Stimulated activated CD8-positive, alpha-beta memory T cell treated with anti-CD3 and anti-CD28 coated beads, Interleukin-12 subunit alpha, Interleukin-12 subunit beta, amount 100 ng/mL, for 1 hour (primary cell): ENCODE results near the gene SMURF1.

ENCODE experiments used
- DNase-seq: peaks from one replicate; pipeline ENCODE4 v3.0.0-alpha.2; 2020; ENCODE audit warnings: low read depth

SMURF1 gene

DNA sequence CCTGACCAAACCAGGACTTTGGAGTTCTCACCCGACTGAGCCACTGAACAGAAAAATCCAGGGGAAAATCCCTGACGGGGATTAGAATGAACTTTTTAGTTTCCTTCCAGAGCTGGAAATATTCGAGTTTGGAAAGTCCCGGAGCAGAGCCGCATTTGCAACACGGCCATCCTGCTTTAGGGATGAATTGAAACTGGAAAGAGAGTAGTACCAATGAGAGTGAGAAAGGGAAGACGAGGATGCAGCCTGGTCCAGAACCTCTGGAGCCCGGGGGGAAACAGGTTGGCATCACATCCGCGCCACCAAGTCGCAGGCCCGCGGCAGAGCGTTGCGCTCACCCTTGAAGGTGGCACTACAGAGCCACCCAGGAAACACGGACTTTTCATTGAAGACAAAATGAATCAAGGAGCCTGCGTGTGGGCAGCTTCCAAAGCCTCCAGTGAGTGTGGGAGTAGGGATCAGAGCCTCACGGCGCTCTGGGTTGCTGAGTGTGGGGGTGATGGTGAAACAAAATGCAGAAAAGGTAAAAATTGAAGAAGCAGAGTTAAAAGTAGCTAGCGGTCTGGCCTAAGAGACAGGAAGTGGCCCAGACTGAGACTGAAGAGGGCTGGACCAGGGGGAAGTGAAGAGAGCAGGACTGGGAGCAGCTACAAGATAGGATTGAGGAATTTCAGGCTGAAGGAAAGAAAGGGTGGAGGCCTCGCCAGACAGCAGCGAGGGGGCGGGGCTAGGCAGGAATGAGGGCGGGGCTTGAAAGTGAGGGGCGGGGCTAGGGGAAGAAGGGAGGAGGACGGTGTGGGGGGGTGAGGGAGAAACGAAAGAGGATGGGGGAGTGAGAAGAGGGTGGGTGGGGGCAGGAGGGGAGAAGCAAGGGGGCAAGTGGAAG is 1.8 kb downstream of the SMURF1 start:
- DNase-seq, result peak; percentile 47

DNA sequence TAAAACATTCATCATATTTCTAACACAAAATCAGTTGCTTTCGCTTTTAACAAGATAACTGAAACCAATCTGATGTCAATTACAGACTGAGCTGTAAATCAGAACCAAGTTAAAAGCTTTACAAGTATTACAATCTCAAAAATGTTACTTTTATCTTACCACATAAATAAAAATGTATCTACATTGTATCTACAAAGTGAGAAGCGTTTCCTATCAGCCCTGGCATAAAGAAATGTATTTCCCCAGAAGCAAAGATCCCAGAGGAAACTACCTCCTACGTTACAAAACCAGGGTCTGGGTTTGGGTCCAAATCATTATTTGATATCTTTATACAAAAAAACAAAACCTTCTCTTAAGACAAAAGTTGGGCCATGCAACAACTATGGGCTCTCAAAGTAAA is 2.6 kb downstream of the SMURF1 start:
- DNase-seq, result no peak

DNA sequence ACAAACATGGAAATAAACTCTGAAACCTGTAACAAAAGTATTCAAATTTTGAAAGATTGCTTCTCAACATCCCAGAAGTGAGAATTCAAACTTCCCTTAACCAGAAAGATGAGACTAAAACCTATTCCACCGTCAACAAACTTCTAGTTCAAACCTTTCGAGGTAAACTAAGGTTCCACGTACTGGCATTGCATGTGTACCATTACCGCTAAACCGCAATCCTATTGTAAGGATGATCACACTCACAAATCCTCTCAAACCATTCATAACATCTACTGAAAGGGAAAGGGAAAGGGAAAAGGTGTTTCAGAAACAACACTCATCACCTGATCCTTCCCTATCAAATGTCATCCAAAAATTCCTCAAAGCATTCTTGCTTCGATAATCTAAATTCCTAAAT is 3.1 kb downstream of the SMURF1 start:
- no peak for DNase-seq

DNA sequence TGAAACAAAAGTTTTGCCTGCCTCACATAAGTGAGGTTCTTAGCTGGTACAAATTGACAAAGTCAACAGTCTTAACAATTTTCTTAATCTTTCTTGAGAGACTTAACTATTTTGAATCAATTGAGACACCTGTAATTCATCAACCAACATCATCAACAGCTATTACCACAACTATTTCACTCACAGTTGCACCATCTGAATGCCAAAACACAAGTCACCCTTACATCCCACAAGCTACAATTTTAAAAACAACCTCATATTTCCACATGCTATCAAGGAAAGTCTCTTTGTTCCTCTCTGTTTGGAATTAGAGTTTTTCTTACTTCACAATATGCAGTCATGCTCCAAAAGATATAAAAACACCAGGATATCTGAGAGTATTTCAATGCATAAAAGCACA is 4.9 kb downstream of the SMURF1 start:
- DNase-seq, result no peak

DNA sequence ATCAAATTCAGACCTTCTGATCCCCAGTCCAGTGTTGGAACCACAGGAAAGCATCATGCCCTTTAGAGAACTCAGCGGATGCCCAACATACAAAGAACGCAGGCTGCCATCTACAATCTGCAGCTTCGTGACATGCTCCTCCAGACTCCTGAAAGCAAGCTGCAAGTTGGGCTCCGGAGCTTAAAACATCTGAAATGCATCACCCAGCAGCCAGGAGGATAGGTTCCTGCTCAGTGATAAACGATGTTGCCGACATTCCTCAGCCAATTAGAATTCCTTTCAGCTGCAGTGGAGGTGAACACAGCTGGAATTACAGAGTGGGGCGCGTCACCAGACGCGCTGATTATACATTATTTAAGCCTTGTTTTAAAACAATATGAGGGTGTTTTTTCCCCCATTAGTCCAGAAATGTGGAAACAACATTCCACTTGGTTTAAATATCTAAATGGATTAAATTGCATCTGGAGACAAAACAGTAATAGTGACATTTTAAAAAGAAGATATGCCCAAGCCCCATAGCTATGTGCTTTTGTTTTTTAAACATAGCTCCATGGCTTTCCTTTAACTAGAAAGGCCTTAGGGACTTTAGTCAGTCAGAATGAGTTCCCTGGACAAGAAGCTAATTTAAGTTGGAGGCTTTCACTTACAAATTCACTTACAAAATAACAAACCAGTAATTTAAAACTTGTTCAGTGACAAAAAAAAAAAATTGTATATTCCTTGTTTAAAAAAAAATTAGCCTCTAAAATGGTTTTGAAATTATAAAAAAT is 6.3 kb downstream of the SMURF1 start:
- no peak for DNase-seq

DNA sequence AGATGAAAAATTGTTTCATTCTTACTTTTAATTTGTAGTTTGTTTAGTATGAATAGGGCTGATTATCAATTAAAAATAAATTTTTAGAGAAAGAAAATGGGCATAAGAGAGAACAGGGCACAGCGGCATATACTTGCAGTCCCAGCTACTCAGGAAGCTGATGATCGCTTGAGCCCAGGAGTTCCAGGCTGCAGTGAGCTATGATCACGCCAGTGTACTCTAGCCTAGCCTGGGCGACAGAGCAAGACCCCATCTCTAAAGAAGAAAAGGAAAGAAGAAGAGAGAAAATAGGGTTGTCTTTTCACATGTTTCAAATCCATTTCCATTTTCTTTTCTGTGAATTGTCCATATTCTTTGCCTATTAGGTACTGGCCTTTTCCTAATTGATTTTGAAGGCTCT is 8.0 kb downstream of the SMURF1 start:
- no peak for DNase-seq

DNA sequence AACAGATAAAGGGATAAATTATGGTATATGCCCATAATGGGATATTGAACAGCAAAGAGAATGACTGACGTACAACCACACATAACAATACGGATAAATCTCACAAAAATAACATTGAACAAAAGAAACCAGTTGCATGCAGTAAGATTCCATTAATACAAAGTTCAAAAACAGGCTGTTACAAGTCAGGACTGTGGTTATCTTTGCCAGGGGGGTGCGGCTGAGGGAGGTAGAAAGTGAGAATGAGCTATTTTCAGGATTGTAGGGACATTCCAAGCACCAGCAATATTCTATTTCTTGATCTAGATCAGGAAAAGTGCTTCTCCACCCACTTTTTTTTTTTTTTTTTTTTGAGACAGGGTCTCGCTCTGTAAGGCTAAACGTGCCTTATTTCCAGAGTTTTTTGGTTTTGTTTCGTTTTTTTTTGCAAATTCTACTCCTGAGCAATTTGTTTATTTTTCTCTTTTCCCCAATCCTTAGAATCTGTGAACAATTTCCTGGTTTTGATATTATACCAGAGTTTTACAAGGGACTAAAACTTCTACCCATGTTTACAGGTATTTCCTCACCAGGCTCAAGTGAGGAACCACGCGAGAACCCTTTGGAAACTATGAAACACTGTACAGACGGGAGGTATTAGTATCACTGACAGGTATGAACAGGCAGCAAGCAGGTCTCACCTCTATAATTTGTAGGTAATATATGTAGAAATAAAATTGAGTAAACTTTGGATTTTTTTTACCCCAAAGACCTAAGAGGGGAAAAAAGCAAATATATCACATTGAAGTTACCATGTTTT is 9.9 kb downstream of the SMURF1 start:
- DNase-seq, result no peak

DNA sequence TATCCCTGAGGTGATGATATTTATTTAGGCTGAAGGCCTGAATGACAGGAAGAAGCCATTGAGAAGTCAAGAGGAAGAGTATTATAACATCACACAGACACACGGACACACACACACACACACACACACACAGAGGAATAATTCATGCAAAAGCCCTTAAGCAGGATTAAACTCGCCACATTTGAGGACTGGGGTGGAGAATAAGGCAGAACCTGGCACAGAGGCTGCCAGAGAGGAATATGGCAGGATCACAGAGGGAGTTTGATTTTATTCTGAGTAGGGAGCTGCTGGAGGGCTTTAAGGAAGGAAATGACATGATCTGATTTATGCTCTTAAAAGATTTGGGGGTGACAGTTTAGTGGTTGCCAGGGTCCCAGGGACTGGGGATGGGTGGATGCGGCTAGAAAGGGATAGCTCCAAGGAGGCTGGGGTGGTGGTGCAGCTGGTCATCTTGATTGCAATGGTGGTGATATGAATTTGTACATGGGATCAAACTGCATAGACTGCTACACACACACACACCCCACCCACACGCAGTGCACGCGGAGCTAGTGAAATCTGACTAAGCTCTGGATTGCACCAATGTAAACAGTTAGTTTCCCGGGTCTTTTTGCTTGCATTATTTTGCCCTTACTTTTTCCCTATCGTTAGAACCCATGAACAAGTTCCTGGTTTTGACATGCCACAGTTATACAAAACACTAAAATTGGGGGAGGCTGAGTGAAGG is 11.2 kb downstream of the SMURF1 start:
- DNase-seq, result no peak

DNA sequence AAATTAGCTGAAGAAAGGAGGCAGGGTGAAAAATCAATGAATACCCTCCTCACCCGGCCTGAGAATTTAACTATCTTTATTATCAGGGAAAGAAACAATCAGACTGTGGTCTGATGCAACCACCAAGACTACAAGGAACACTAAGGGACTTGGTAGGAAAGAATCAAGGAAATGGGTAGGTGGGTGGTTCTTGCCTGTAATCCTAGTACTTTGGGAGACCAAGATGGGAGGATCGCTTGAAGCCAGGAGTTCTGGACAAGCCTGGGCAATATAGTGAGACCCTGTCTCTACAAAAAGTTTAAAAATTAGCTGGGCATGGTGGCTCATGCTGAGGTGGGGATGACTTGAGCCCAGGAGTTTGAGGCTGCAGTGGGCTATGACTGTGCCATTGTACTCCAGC is 12.6 kb downstream of the SMURF1 start:
- no peak for DNase-seq

DNA sequence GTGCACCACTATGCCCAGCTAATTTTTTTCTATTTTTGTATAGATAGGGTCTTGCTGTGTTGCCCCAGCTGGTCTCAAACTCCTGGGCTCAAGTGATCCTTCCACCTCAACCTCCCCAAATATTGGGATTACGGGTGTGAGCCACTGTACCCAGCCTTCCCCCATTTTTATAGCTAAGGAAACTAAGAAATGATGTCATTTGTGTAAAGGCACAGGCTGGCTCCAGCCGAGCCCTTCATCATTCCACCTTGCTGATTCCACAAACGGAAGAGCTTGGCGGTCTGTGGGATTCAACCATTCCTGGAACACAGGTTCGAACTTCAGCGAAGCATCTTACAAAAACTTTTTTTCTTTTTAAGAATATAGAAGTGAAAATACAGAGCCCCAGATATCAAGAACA is 14.4 kb downstream of the SMURF1 start:
- no peak for DNase-seq

DNA sequence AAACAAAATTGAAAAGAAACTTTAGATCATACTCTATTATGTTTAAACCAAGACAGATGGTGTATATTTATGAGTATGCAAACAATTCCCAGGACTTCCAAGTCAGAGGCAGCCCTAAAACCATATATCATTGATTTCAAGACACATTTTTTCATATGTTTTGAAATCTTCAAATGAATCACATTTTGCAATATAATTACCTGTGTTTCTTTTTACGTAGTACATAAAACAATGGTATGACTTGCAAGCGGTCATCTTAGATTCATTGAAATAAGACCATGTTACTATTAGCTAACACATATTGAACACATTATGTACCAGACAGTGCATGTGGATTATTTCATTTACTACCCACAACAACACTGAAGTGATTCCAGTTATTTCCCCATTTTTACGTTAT is 14.9 kb downstream of the SMURF1 start:
- DNase-seq, result no peak

DNA sequence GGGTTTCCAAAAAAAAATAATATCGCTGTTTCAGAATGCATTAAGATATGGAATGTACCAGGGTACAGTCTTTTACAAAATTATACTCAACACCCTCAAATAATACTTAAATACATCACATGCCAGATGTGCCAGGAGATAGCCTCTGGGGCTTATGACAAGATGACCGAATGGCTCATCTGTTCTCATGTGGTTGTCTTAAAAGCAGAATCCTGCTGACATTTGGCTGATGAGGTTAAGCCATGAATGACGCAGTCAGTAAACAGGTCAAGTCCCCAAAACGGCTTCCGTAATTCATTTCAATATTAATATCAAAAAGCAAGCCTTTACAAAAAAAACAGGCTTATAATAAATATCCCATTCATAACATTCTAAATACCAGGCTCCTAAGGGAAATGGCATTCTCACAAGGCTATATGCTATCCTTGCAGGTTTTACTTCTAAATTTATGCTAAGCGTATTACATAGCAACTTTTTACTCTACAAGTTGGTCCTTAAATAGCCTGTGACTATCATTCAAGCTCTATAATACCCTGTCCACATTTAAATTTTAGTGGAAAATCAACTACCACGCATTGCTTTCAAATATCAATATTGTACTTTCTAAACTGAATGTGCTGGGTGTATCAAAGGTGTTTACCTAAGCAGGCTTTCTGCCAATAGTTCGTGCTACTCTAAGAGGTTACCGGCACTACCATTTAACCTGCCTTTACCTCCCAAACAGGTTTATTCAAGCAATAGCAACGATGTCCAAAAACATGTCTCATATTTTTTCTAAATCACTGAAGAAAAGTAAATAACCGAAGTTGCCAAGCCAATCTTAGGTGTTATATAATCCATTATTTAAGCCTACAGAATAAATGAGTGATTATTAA is 15.6 kb downstream of the SMURF1 start:
- no peak for DNase-seq

DNA sequence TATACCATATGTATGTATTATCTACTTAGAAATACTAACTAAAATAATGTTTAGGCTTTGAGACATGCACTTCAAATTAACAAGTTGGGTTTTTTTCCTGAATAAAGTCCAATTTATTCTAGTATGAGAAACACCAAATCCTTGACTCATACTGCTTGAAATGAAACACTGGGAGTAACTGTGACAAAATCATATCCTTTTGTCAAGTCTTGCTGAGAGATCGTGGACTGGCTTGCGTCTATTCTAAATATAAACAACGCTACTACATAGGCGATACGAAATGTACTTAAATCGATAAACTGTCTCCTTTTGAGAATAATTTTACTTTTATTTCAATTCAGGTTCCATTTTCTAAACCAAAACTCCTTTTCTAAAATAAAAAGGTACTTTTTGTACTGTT is 16.3 kb downstream of the SMURF1 start:
- DNase-seq, result no peak

DNA sequence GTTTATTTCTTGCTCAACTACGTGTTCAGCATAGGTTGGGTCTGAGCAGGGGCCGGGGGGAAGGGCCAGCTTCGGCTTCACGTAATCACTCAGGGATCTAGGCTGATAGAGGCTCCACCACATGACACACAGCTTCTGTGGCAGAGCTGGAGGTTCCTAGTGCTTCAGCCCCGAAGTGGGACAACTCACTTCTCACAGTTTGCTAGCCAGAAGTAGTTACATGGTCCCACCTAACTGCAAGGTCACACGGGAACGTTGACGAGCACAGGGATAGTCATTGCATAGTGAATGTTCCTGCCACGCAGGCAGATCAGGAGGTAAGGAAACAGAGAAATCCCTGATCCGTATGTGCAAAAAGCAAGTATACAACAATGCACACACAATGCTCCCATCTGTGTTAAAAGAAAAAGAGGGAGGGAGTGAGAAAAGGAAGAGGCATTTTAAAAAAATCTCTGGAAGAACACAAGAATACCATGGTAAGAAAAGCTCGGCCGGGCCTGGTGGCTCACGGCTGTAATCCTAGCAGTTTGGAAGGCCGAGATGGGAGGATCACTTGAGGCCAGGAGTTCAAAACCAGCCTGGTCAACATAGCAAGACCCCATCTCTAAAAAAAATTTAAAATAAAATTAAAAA is 16.9 kb downstream of the SMURF1 start:
- no peak for DNase-seq

DNA sequence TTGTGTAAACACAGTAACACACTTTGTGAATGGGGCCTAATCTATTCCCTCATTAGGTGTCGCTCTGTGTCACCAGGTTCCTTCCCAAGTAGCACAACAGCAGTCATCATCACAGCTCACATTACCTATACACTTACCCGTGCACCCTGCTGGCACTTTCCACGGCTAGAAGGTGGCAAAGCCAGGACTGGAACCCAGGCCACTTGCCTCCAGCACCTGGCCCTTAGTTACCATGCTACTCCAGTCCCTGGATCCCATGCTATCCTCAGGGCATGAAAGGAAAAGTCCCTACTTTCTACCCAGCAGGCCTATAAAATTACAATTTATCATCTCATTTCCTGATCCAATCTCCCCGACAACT is 18.4 kb downstream of the SMURF1 start:
- no peak for DNase-seq

DNA sequence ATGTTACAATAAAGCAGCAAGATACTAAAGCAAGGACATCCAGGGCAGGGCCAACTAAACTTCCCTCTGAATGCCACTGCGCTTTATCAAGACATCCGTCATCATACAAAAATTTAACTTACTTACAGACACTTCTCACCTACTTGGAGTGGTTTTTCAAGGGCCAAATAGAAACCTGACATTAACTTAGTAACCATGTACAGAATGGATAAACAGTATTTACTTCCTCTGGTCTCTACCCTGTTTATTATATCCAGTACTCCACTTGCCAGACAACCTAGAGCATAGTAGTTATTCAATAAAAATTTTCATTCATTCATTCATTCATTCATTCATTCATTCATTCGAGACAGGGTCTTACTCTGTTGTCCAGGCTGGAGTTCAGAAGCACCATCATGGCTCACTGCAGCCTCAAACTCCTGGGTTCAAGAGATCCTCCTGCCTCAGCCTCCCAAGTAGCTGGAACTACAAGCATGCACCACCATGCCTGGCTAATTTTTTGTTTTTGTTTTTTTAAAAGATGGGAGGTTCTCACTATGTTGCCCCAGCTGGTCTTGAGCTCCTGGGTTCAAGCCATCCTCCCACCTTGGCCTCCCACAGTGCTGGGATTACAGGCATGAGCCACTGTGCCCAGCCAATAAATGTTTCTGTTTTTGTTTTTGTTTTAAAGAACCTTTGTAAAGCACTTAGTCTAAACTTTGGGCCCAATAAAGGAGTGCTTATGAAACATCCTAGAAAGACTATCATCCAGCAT is 19.0 kb downstream of the SMURF1 start:
- DNase-seq, result no peak

DNA sequence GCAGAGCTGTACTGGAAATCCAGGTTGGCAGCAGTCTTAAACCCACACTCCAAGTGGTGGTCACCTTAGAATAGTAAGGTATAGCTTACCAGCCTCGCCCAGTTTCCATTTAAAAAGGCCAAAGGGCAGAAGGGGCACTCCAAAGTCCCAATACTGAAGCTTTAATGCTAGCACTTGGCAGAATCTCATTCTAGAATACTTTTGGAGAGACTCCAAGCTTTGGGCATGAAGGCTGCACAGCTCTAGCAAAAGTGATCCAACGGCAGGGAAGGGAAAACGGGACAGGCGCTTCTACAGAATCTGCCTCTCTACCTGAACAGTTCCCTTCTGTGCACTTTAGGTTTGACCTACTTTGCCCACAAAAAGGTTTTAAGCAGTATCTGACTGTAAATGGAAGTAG is 19.7 kb downstream of the SMURF1 start:
- DNase-seq, result no peak

DNA sequence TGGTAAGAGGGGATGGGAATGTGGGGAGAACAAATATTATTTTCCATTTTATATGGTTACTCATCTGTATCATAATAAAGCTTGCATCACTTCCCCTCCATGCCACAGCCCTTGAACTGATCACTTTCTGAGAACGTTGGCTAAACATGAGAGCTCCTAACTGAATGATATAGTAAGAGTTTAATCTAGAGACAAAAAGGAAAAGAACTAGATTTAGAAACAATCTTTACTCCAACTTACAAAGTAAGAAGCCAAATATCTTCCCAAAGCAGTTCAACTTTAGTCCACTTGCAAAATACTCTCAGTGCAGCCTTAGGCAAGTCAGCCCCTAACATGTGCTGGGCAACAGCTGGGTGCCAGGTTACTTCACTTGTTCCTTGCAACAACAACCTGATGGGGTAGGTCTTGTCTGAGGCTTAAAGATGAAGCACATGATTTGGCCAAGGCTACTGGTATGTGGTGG is 20.3 kb downstream of the SMURF1 start:
- no peak for DNase-seq

DNA sequence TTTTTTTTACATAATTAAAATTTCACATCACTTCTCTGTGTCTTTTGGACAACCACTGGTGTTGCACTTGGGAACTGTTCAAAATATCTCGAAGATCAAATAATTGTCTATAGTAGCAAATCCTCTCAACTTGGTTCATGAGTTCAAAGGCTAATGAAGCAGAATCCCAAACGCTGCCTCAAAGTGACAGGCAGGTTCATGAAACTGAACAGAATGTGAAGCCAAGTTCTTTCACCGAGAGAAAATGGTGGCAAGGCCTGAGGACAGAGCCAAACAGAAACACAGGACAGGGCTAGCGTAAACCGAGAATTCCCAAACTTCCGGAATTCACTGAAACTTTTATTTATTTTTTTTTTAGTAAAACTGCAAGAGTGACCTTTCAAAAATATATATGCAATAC is 21.1 kb downstream of the SMURF1 start:
- no peak for DNase-seq
